ENCODE measurements around the gene TNRC6C. TPM values are rescaled to one million over a fixed set of nuclear protein-coding genes. Genes with fewer than 3 reads are reported as not detected.

Gene TNRC6C
- total and polyA plus RNA-seq, 7 donors = 0.92 to 22.1 (median 6.3) TPM

GRCh38 chr17:78120971-78121800, 162.7 kb downstream of the TNRC6C start:
- 62 to 84% methylated on average over 35 of the region's 35 CpGs for WGBS, 2 donors
- no peak overlapping the region for H3K4me3 ChIP-seq
- peaks cover 0 to 17% (median 6%) of the 10 kb centered on the region in 4 donors for H3K4me1 ChIP-seq
- DNase-seq = no peak
- peaks cover 0 to 5% (median 0%) of the 10 kb centered on the region in 4 donors for H3K36me3 ChIP-seq
- H3K27me3 ChIP-seq = peaks cover 0 to 2% (median 0%) of the 10 kb centered on the region in 3 donors
- H3K9me3 ChIP-seq = no peaks in the 10 kb centered on the region
- H3K27ac ChIP-seq = no peak overlapping the region
- TF ChIP-seq EP300 (IDR thresholded peaks at IDR 0.05) = no peak
- TF ChIP-seq POLR2AphosphoS5 (IDR thresholded peaks at IDR 0.05) = no peak
- no peak for TF ChIP-seq CTCF (IDR thresholded peaks at IDR 0.05)
- TF ChIP-seq POLR2A (IDR thresholded peaks at IDR 0.05) = no peak
- intact Hi-C loops (cut with DNase I) = no loop called here

- TF ChIP-seq POLR2A (IDR thresholded peaks at IDR 0.05) (no peak), POLR2AphosphoS5 (IDR thresholded peaks at IDR 0.05) (no peak), EP300 (IDR thresholded peaks at IDR 0.05) (no peak), CTCF (IDR thresholded peaks at IDR 0.05) (no peak)
- no peak overlapping the region for H3K27ac ChIP-seq
- no peak overlapping the region for H3K4me3 ChIP-seq
- intact Hi-C loops (cut with DNase I) = no loop called here
- no peak for DNase-seq
- peaks cover 0 to 22% (median 10%) of the 10 kb centered on the region in 4 donors for H3K4me1 ChIP-seq
- no peaks in the 10 kb centered on the region for H3K9me3 ChIP-seq
- peaks cover 0 to 5% (median 0%) of the 10 kb centered on the region in 4 donors for H3K36me3 ChIP-seq
- H3K27me3 ChIP-seq = peaks cover 0 to 9% (median 0%) of the 10 kb centered on the region in 3 donors
- 63 to 81% methylated on average over 11 of the region's 11 CpGs for WGBS, 2 donors
Measured at GRCh38 chr17:78121801-78122215, 163.3 kb downstream of the TNRC6C start.

- no peak for TF ChIP-seq CTCF (IDR thresholded peaks at IDR 0.05)
- no peak for TF ChIP-seq EP300 (IDR thresholded peaks at IDR 0.05)
- no peak for TF ChIP-seq POLR2A (IDR thresholded peaks at IDR 0.05)
- no peak for TF ChIP-seq POLR2AphosphoS5 (IDR thresholded peaks at IDR 0.05)
- no peak for DNase-seq
- Histone ChIP-seq H3K4me3 (no peak overlapping the region), H3K27me3 (peaks cover 0 to 14% (median 1%) of the 10 kb centered on the region in 3 donors), H3K36me3 (peaks cover 0 to 5% (median 0%) of the 10 kb centered on the region in 4 donors), H3K27ac (no peak overlapping the region), H3K4me1 (peaks cover 0 to 19% (median 14%) of the 10 kb centered on the region in 4 donors), H3K9me3 (no peaks in the 10 kb centered on the region)
- intact Hi-C loops (cut with DNase I) = no loop called here
- 80 to 84% methylated on average over 23 of the region's 23 CpGs for WGBS, 2 donors
Measured at GRCh38 chr17:78122216-78122930, 163.9 kb downstream of the TNRC6C start.

GRCh38 chr17:78122931-78123249, 164.4 kb downstream of the TNRC6C start:
- H3K9me3 ChIP-seq = no peaks in the 10 kb centered on the region
- H3K4me3 ChIP-seq = no peak overlapping the region
- H3K36me3 ChIP-seq = peaks cover 0 to 5% (median 0%) of the 10 kb centered on the region in 4 donors
- H3K27me3 ChIP-seq = peaks cover under 1 to 19% (median 6%) of the 10 kb centered on the region in 3 donors
- DNase-seq = no peak
- intact Hi-C loops (cut with DNase I) = no loop called here
- 91 to 95% methylated on average over 4 of the region's 4 CpGs for WGBS, 2 donors
- TF ChIP-seq CTCF (IDR thresholded peaks at IDR 0.05) = no peak
- no peak for TF ChIP-seq POLR2AphosphoS5 (IDR thresholded peaks at IDR 0.05)
- no peak for TF ChIP-seq EP300 (IDR thresholded peaks at IDR 0.05)
- no peak for TF ChIP-seq POLR2A (IDR thresholded peaks at IDR 0.05)
- H3K27ac ChIP-seq = no peak overlapping the region
- H3K4me1 ChIP-seq = peaks cover 0 to 19% (median 17%) of the 10 kb centered on the region in 4 donors

Data from sigmoid colon (tissue), 7 donors.